GM18519 (cell line): ENCODE data around the gene CAMTA1.

Source experiments
- ATAC-seq: cut with Tn5 transposase; IDR thresholded peaks from one replicate; pipeline ENCODE4 v1.9.1; 2021; ENCODE audit warnings: mild to moderate bottlenecking, moderate library complexity; ENCODE audit not compliant: unreplicated experiment, low FRiP score

The CAMTA1 gene

DNA sequence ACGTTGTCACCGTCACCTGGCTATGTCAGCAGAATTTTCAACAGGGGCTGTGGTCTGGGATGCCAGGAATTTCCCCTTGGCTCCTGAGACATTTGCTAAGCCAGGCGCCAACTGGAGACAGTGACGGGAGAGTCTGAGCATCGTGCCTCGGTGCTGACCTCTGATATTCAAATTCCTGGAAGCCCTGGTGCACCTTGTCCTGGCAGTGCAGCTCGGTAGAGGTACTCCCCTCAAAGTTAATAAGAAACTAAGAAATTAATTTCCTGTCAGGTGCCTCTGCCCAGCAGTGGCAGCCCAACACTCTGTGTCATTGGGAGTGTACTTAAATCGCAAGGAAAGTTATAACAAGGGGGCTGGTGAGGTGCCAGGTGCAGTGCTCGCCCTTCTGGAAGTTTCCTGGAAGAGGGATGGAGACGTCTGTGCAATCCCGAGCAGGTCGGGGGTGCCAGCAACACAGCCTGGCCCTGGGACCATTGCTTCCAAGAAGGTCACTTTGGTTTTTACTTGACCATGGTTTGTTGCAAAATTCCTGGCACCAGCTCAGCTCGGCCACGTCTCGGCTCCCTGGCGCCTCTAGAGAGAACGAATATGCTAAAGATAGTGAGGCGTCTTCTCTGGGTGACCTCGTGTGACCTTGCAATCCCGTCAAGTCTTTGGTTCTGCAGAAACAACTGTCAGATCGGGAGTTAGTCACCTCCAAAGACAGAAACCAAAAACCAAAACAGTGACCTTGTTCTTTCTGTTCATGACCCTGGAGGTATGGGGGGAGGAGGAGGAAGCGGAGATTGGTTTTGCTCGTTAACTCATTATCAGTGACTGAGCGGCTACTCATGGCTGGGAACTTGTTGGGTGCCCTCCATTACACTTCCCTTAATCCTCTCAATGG is 836.3 kb downstream of the CAMTA1 start:
- ATAC-seq: no peak

DNA sequence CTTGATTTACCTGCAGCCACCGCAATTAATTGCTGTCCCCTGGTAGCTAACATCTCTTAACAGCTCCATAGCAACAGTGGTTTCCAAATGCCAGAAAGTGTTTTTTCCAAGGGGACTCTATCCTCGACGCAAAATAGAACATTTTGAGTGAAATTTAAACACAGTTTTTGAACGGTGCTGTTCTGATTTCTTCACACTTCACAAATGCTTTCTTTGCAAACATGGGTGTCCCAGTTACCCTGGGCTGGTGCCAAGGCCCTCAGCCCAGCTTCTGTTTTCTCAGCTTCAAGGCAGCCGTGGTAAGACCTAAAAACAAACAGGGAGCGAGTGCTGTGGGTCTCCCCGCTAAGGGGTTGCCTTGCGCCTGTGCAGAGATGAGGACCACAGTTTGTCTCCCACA is 838.6 kb downstream of the CAMTA1 start:
- no peak for ATAC-seq

GRCh38 chr1:7624791-7625355 is 839.6 kb downstream of the CAMTA1 start:
- ATAC-seq: no peak

- ATAC-seq: no peak
These were observed 840.1 kb downstream of the CAMTA1 start for GRCh38 chr1:7625401-7625800.

- no peak for ATAC-seq
These were observed 843.0 kb downstream of the CAMTA1 start for GRCh38 chr1:7628273-7628672.

GRCh38 chr1:7629011-7629410 is 843.8 kb downstream of the CAMTA1 start:
- ATAC-seq: no peak

DNA sequence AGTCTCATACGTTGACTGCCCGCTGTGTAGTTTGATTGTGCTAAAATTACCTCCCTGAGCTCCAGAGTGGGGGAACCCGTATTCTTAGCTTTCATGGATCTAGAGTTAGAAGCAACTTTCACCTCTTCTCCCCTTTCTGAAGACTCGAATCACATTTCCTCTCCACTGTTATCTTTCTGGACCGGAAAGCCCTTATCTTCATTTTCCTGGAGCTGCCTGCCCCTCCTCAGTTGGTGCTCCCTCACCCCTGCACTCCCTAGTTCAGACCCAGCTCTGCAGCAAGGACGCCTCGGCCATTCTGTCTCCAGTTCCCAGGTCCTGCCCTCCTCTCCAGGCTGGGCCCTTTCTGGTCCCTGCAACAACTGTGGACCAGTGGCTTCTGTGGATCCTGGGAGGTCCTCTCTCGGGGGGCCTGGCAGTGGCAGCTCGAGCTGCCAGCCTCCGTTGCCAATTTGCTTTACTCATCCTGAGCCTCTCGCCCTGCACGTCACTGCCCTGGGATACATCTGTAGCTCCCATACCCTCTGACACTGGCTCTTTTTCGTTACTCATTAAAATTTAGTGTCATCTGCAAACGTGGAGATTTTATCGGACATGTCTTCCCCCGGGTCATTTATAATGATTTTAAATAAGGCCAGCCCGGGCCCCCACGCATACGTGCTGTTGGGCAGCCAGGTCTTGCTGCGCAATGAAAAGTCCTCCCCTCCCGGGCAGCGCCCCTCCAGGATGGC is 844.4 kb downstream of the CAMTA1 start:
- ATAC-seq: no peak

- no peak for ATAC-seq
These were observed 845.1 kb downstream of the CAMTA1 start for GRCh38 chr1:7630378-7630777.

DNA sequence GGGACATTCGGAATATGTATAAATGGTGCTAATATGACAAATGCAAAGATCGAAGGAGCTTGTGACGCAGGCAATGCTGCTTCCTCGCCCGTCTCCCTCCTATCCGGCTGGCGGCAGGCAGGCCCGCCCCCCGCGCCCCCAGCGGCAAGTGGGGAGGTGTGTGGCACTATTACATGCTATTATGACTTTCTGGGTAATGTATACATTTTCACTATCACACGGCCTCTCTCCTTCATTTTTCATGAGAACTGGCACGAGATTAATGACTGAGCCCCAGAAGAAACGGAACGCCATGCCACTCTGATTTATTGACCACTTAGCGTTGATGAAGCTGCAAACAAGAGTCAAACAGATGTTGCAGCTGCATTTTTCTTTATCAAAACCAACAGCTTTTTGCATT is 846.9 kb downstream of the CAMTA1 start:
- no peak for ATAC-seq

DNA sequence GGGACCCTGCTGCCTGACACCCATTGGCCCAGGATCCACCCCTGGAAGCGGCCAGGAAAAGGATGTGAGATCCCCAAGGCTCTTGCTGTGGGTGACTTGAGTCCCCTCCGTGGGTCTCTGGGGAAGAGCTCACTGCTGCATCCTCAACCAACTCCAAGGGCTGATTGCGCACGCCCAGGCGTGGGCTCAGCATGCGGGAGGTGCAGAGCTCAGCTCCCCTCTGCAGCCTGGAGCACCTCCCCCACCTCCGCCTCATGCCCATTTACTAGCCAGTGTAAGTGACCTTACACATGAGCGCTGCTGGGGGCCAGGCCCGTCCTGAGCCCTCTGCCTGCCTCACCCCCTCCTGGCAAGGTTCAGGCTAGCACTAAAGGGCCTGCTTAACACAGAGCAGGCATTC is 847.4 kb downstream of the CAMTA1 start:
- no peak for ATAC-seq

DNA sequence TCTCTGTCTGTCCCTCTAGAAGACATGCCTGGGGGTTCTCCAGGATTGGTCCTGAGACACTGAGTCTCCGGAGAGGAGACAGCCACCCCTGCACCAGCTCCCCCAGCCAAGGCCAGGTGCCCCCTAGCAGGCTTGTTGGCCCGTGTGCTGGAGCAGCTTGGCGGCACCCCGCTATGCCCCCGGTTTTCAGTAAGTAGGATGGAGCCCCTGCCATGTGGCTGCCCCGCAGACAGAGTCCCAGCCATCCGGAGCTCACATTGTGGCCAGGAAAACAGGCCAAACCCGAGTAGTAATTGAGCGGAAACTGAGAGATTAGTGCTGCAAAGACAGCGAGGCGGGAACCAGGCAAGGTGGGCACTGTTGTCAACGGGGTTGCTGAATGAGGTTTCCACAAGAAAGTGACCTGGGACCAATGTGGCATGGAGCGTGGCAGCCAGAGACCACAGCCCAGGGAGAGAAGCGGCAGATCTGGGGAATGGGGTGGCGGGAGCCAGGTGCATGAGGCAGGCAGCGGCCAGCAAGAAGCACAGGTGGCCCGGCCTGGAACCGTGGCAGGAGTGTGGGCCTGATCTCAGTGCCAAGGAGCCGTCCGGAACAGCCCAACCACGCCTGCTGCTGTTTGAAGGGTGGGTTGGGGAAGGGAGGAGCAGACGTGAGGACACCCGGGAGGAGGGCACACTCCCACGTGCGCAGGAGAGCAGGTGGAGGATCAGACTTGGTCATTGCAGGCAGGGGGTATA is 848.4 kb downstream of the CAMTA1 start:
- ATAC-seq: no peak

DNA sequence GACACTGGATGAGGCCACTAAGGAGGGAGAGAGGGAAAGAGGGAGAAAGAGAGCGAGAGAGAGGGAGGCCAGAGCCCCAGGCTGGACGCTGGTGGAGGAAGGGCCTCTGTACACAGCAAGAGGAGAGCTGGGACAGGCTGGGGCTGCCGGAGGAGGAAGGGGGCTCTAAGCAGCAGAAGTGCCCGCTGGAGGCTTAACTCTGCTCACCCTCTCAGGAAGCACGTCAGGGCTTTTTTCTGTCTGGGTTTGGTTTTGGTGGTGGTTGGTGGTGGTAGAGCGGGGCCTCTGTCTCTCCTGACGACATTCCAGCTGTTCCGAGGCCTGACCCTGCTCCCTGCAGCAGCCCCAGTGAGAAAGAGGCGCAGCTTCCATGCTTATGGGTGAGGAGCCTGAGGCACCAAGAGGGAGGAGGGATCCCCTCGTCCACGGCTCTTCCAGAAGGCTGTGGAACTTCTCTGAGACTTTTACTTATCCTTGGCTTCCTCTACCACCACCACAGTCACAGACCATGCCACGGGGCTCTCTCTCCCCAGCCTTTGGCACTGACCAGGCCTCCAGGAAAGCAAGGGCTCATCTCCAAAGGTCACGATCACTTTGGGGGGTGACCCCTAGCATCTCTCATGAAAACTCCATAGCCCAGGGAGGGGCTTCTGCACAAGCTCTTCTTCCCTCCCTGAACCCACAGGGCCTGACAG is 849.4 kb downstream of the CAMTA1 start:
- ATAC-seq: no peak

DNA sequence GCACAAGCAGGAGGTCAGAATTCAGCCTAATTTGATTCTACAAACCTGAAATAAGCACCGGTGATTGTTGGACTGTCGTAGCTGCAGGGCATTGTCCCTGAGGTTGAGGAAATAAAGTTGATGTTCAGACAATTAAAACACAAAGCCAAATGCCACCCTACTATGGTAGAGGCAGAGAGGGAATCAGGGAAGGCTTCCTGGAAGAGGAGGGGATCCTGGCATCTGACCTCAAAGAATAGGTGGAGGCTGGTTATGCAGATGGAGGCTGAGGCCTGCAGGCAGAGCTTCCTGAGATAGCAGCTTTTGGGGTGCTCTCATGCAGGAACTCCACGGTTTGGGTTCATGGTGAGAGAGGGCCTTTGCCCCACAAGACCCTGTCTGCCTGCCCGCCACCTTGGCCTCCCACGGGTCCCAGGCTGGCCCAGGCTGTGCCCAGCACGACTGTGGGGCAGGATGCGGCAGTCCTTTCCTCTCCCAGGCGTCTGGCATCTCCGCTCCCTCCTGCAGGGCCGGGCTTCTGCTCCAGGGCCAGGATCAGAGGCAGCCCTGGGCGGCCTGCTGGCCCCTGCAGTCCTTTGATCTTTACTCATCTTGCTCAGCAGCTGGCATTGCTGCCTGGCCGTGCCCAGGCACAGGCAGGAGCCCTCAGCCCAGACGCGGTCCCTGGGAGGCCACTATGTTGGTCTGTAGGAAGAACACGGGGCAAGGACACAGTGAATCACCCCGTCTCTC is 851.7 kb downstream of the CAMTA1 start:
- no peak for ATAC-seq

GRCh38 chr1:7638078-7638477 is 852.8 kb downstream of the CAMTA1 start:
- ATAC-seq: no peak

- no peak for ATAC-seq
These were observed 854.3 kb downstream of the CAMTA1 start for GRCh38 chr1:7639435-7640131.

- no peak for ATAC-seq
These were observed 855.1 kb downstream of the CAMTA1 start for GRCh38 chr1:7640350-7640749.

DNA sequence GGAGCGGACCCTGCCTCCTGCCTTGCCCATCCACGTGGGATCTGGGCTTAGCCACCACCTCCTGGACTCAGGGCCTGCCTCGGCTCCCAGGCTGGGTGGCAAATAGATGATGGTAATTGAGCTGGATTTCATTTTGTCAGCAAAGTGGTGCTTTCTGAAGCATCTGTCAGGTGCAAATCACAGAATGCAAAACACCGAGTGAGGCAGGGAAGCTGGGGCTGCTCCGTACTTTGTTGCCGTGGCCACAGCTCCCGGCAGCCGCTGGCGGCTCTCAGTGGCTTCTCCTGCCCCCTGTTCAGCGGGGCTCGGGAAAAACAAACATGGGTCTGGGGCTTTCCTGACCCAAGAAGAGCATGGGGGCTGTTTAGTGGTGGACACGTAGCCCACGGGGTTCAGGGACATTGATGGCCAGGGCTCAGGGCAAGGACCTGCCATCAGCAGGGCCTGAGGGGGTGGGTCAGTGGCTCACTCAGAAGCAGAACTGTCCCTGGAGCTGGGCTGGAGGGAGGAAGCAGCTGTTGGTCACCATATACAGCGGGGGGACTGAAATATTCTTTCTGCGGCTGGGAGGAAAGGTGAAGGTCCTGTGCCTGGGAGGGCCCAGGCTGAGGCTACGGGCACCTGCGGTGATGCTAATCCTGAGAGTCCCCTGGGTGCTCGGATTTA is 855.8 kb downstream of the CAMTA1 start:
- ATAC-seq: no peak

DNA sequence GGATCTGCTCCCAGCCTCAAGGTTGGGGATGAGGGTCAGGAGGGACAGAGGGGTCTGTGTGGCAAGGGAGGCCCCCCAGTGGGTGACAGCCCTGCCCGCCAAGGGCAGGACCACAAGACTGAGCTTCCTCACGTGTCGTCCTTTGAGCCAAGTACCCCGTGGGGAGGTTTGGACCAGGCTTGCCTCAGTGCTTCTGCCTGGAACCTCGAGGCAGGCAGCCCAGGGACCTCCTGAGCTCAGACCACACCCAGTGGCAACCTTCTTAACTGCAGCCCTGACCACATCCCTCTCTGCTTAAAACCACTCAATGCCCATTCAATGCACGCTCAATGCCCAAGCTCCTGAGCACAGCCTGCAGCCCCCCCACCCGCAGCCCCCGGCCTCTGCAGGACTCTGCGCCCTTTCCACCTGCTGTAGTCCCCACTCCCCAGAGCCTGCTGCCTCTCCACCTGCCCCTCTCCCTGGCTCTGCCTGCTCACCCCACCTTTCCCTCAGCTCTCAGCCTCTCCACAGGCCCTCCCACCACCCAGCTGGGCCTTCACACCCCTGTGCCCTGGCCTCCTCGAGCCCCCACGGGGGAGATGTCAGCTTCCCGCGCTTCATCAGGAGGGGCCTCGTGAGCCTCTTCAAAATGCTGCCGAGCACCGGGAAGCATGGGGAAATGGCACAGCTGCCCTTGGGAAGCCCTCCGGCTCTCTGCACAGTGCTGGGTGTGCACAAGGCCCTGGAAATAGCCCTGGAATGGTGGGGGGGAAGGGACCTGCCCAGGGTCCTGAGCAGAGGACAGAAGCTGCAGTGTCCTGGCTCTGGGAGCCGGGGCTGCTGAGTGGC is 856.5 kb downstream of the CAMTA1 start:
- no peak for ATAC-seq
